Breast epithelium (tissue), 4 donors: ENCODE results near the gene MEF2C. TPM values are rescaled to one million over a fixed set of nuclear protein-coding genes. Genes with fewer than 3 reads are reported as not detected.

Source experiments
- DNase-seq, 2 donors: peaks; one replicate each; pipeline ENCODE4 v3.0.0-alpha.2; 2019; ENCODE audit warnings: low spot score in 2 of 2
- H3K27ac ChIP-seq, 2 donors: fragments of 200-600 bp; sonication (generic) in 1 of 2; one replicate each; pipeline ENCODE4 v1.5.1; 2016 to 2019; ENCODE audit warnings: mild to moderate bottlenecking in 1 of 2
- H3K27me3 ChIP-seq, 2 donors: fragments of 200-600 bp; sonication (generic) in 1 of 2; one replicate each; pipeline versions ENCODE4 v1.5.1 to v1.6.0; 2017 to 2019; ENCODE audit warnings: control low read depth in 1 of 2, mild to moderate bottlenecking in 1 of 2
- H3K36me3 ChIP-seq: fragments of 200-600 bp; one replicate; pipeline ENCODE4 v1.5.1; 2019
- H3K4me1 ChIP-seq, 2 donors: fragments of 200-600 bp; sonication (generic); one replicate each; pipeline ENCODE4 v1.5.1; 2016 to 2019; ENCODE audit warnings: control low read depth in 1 of 2
- H3K4me3 ChIP-seq, 3 donors: fragments of 200-600 bp; sonication (generic); 1 replicate in 2 of 3; 2 replicates in 1 of 3; pipeline ENCODE4 v1.5.1; 2016 to 2019; ENCODE audit warnings: mild to moderate bottlenecking in 3 of 3, moderate library complexity in 2 of 3
- H3K9me3 ChIP-seq, 2 donors: fragments of 200-600 bp; sonication (generic) in 1 of 2; one replicate each; pipeline ENCODE4 v1.5.1; 2016 to 2019; ENCODE audit warnings: control low read depth in 1 of 2
- POLR2A ChIP-seq: fragments of 450-650 bp; IDR thresholded peaks from one replicate; pipeline ENCODE4 v1.6.1; 2016; ENCODE audit warnings: antibody characterized with exemption, mild to moderate bottlenecking, moderate library complexity
- POLR2AphosphoS5 ChIP-seq, 3 donors: sonication (generic); formaldehyde crosslinking; IDR thresholded peaks; one replicate each; pipeline ENCODE4 v1.6.1; 2017; ENCODE audit warnings: antibody characterized with exemption in 3 of 3
- intact Hi-C: fragments of 100-400 bp; cut with DNase I; formaldehyde crosslinking; loops from one replicate; pipeline ENCODE4 v1.15.1; 2023; ENCODE audit warnings: low total_unique reads
- total RNA-seq, 3 donors: library from RNA; depleted of rRNA; stranded (reverse); fragments of >200 nt; gene quantifications; one replicate each; pipeline ENCODE4 v1.1.0, GENCODE V29; 2016
- TF ChIP-seq, protein P1 (sequence below), 3 donors: fragments of 450-650 bp; IDR thresholded peaks; one replicate each; pipeline ENCODE4 v1.5.1; 2016 to 2017; ENCODE audit warnings: antibody characterized with exemption in 3 of 3, mild to moderate bottlenecking in 3 of 3, moderate library complexity in 3 of 3

The MEF2C gene
- total RNA-seq, 3 donors from 2014 or later: 27.4 to 41.8 (median 32.1) TPM

DNA sequence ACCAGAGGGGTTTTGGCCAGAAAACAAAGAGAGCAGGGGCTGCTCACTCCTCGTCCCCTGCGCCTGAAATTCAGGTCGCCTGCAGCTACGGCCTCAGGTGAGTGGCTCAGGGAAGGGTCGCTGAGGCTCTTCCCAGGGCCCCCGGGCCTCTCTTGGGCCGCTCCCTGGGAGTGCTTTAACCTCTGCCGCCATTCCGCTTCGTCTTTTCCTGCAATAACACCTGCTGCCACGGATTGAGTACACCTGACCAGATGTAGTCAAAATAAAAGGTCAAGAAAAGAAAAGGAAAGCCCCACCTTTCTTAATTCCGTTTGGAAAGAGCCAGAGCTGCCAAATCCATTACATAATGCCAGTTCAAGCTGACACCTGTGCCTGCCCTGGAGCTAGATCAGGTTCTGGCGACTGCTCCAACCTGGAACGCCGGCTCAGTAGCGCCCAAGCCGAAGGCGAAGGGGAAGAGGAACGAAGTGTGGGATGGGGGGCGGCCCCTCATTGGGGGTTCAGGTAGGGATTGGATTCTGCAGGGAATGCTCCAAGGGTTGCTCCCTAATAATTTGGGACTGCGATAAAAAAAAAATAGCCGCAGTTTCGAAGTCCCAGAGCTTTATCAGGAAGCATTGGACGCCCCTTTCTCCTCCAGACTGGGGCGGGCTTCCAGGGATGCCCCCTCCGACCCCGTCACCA is 193.9 kb downstream of the MEF2C start:
- Histone ChIP-seq H3K27ac (no peak overlapping the region), H3K27me3 (peaks cover 17 to 100% of the 10 kb centered on the region in 2 donors), H3K4me3 (peak overlapping the region in 1 of 3 donors; percentile 10), H3K4me1 (peaks cover 0 to 7% of the 10 kb centered on the region in 2 donors), H3K9me3 (no peaks in the 10 kb centered on the region), H3K36me3 (no peaks in the 10 kb centered on the region)
- no peak for TF ChIP-seq POLR2A
- intact Hi-C loops: no loop called here
- DNase-seq: no peak

- no peak for DNase-seq
- Histone ChIP-seq H3K27ac (no peak overlapping the region), H3K4me1 (peaks cover 0 to 7% of the 10 kb centered on the region in 2 donors), H3K36me3 (no peaks in the 10 kb centered on the region), H3K27me3 (peaks cover 17 to 100% of the 10 kb centered on the region in 2 donors), H3K4me3 (no peak overlapping the region), H3K9me3 (no peaks in the 10 kb centered on the region)
- intact Hi-C loops: no loop called here
- no peak for TF ChIP-seq POLR2AphosphoS5 (IDR thresholded peaks at IDR 0.05)
- no peak for TF ChIP-seq POLR2A
- TF ChIP-seq, protein P1, sequence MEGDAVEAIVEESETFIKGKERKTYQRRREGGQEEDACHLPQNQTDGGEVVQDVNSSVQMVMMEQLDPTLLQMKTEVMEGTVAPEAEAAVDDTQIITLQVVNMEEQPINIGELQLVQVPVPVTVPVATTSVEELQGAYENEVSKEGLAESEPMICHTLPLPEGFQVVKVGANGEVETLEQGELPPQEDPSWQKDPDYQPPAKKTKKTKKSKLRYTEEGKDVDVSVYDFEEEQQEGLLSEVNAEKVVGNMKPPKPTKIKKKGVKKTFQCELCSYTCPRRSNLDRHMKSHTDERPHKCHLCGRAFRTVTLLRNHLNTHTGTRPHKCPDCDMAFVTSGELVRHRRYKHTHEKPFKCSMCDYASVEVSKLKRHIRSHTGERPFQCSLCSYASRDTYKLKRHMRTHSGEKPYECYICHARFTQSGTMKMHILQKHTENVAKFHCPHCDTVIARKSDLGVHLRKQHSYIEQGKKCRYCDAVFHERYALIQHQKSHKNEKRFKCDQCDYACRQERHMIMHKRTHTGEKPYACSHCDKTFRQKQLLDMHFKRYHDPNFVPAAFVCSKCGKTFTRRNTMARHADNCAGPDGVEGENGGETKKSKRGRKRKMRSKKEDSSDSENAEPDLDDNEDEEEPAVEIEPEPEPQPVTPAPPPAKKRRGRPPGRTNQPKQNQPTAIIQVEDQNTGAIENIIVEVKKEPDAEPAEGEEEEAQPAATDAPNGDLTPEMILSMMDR (IDR thresholded peaks at IDR 0.05): no peak
Observed at GRCh38 chr5:88688156-88688983, 194.6 kb downstream of the MEF2C start.

DNA sequence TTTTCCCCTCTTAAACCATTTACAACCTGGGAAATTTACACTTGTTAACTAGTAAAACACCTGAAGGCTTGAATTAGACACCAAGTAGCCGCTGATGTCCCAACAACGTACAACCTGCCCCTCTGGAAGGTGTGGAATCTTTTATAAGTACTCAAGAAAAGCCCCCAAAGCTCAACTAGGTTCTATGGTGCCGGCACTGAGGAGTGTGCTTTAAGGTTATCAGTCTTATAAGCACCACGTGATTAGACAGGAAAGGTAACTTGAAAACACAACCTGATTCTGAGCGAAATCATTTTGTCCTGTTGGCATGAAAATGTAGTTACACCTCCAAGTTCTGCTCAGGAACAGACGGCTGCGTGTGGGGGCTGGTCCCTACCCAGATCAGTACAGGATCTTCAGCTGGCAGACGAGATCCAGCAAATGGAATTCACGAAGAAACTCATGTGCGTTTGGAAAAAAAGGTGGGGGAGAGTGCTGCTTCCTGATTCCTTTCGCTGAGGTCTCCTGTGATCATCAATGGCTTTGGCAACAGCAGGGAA is 195.5 kb downstream of the MEF2C start:
- Histone ChIP-seq H3K4me1 (peaks cover 0 to 7% of the 10 kb centered on the region in 2 donors), H3K27ac (no peak overlapping the region), H3K9me3 (no peaks in the 10 kb centered on the region), H3K27me3 (peaks cover 16 to 100% of the 10 kb centered on the region in 2 donors), H3K4me3 (no peak overlapping the region), H3K36me3 (no peaks in the 10 kb centered on the region)
- TF ChIP-seq, protein P1 (IDR thresholded peaks at IDR 0.05): no peak
- TF ChIP-seq POLR2A: no peak
- DNase-seq: no peak
- intact Hi-C loops: no loop called here

GRCh38 chr5:88686726-88687125 is 196.3 kb downstream of the MEF2C start:
- no peaks in the 10 kb centered on the region for H3K9me3 ChIP-seq
- peaks cover 0 to 7% of the 10 kb centered on the region in 2 donors for H3K4me1 ChIP-seq
- H3K4me3 ChIP-seq: no peak overlapping the region
- no peak for DNase-seq
- peaks cover 11 to 100% of the 10 kb centered on the region in 2 donors for H3K27me3 ChIP-seq
- H3K36me3 ChIP-seq: no peaks in the 10 kb centered on the region
- TF ChIP-seq, protein P1 (IDR thresholded peaks at IDR 0.05): no peak
- TF ChIP-seq POLR2A: no peak
- TF ChIP-seq POLR2AphosphoS5 (IDR thresholded peaks at IDR 0.05): no peak
- intact Hi-C loops: no loop called here
- no peak overlapping the region for H3K27ac ChIP-seq

DNA sequence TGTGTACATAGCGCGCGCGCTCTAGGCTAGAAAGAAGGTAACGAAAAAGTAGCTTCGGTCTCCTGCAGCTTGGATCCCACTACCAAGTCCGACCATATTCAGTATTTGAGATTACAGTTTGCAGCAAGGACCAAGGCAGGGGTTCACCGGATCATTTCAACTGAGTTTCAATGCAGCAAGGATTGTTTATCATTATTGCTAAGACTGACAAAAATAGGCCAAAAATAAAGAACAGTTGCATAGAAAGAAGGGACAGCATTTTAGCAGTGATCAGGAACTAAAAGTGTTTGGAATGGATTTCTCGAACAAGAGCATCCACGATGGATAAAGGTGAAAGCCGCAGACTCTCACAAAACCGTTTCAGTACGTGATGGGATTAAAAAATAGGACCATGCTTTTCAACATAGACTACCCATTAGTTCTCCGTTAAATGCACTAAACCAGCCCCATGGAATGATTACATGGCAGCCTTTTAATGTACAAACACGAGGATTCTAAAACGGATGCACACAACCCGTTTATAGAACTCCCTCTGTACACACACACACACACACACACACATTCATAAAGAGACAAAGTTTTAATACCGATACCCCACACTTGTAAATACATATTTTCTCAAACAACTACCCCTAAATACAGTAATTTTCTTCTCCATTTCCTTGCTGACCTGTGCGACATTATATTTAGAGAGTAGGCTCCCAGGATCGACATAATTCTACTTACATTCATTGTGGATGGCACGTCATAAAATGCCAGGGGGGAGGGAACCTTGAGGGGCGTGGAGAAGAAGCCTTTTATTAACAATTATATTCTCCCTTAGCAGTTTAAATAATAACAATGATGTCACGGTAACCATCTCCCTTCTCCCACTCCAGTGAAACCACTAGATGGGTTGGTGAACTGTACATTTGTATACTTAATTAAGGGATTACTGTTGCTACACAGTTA is 197.1 kb downstream of the MEF2C start:
- peaks cover 0 to 7% of the 10 kb centered on the region in 2 donors for H3K4me1 ChIP-seq
- H3K9me3 ChIP-seq: no peaks in the 10 kb centered on the region
- H3K27ac ChIP-seq: no peak overlapping the region
- H3K4me3 ChIP-seq: no peak overlapping the region
- H3K36me3 ChIP-seq: no peaks in the 10 kb centered on the region
- intact Hi-C loops: no loop called here
- no peak for DNase-seq
- TF ChIP-seq POLR2AphosphoS5 (IDR thresholded peaks at IDR 0.05): no peak
- TF ChIP-seq, protein P1 (IDR thresholded peaks at IDR 0.05): no peak
- no peak for TF ChIP-seq POLR2A
- peaks cover 11 to 100% of the 10 kb centered on the region in 2 donors for H3K27me3 ChIP-seq
